GM10847 (cell line): ENCODE measurements around the gene NTM.

Source experiments
- POLR2A ChIP-seq: IDR thresholded peaks from 2 replicates; pipeline ENCODE4 v1.6.1; 2011; ENCODE audit not compliant: insufficient read length; ENCODE audit errors: extremely low read depth

NTM gene

DNA sequence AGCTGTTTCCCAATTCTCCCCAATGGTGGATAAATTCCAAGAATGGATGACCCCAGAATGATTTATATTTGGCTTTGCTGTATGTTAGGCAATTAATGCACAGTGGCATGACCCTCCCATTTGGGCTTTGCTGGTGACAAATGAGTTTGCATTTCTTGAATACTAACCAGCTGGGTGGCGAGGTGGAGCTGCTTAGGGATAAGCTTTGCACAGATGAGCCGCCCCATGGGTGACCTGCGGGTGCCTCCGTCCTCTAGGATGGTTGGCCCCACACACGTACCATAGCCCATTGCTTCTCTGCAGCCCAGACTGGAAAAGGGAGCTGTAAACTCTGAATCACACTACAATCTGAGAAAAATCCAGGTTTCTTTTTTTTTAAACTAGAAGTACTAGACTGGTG is 94.6 kb downstream of the NTM start:
- no peak for TF ChIP-seq POLR2A

DNA sequence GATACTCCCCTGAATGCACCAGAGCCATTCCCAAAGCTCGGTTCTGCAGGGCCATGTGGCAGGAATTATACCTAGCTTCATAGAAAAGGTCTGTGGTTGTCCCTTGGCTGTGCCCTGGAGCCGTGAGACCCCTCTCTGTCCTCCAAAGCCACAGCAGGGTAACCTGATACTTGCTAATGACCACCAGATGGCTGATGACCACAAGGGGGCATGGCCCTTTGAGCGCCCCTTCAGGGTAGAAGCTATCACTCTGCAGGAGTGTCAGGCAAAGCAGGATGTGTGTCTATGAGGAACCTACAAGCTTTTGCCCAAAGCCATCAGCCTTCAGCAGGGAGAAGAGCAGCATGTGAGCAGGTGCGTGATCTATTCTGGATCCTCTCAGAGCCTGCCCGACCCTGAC is 95.3 kb downstream of the NTM start:
- TF ChIP-seq POLR2A = no peak

DNA sequence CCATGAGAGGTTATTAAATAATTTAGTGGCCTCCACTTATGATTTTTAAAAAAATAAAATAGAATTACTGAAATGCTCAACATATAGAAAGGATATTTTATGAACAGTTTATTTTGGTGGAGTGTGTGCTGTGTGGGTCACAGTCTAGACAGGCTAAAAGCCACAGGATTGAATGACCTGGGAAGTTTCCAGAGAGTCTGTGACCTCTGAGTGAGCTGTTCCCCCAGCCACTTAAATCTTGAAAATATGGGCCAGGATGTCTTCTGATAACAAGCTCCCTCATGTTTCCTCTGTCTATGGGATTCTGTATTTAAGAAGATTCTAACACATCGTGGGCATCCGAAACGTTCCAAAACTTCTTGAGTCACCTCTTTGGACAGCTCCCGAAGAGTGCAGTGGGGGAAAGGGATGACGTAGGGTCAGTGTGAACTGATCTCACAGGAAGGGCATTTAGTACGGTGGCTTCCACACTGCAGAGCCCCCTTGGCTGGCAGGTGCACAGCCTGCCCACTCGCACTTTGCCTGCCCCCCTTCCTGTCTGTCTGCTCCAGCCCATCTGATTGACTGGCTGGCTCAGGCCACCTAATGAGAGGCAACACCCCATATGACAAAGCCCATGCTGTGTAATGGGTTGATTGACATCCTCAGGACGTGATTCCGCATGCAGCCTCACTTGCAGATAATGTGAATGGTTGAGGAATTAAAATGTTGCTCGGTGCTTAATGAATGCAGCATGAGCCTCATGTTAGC is 97.4 kb downstream of the NTM start:
- TF ChIP-seq POLR2A = no peak

DNA sequence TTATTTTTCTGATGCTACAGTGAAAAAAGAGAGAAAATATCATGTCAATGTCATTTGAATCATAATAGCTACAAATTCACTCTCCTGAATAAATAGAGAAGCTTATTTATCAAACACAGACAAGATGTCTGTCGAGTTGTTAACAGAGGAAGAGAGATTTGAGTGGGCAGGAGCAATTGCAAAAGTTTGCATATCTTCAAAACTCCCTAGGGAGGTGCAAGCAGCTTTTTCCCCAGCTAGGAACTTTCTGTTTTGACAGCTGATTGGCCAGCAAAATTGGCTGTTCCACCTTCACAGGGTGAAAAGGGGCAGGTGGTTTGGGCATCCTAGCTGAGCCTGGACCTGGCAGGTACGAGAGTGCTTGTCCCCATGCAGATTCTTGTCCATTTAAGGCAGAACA is 98.2 kb downstream of the NTM start:
- no peak for TF ChIP-seq POLR2A

DNA sequence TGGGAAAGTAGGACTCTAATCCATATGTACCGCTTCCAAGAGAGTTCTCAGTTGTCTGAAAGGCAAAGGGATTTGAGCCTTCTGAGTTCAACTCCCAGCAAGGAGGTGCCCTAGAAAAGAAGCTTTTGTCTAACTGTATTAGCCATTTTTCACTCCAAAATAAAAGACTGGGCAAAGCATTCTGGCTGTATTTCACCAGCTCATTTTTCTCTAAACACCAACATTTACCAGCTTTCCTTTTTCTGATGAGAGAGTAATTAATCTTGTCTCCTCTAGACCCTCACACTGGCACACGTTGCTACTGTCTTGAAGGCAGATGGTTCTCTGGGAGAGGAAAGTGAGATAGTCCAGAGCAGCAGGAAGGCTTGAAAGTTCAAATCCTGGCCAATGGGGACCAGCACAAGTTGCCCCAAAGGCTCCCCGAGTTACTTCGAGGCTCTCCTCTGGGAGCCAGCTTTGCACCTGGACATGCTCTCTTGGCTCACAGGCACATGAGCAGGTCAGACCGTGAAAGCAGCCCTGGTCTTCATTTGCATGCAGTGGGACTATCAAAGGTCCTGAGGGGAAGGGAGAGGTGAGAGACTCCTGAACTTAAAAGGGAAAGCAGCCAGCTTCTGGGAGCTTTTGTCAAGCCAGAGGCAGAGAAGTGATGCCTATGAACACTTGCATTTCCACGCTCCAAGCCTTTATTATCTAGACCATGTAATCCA is 100.0 kb downstream of the NTM start:
- TF ChIP-seq POLR2A = no peak

DNA sequence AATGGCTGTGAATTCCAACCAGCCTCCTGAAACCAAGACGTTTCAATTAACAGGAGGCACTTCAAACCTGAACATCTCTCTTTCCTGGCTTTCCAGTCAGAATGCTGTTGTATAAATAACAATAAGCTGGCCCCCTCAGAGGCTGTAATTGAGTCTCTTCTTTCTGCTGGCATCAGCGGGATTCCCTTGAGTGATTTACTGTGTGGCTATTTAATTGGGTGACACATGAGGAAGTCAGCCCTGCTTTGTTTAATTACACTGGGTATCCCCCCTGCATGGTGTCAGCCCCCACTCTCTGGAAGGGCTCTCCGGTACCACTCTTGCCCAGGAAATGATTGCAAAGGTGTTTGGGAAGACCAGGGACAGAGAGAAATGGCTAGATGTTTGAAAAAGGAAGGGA is 101.6 kb downstream of the NTM start:
- TF ChIP-seq POLR2A = no peak

DNA sequence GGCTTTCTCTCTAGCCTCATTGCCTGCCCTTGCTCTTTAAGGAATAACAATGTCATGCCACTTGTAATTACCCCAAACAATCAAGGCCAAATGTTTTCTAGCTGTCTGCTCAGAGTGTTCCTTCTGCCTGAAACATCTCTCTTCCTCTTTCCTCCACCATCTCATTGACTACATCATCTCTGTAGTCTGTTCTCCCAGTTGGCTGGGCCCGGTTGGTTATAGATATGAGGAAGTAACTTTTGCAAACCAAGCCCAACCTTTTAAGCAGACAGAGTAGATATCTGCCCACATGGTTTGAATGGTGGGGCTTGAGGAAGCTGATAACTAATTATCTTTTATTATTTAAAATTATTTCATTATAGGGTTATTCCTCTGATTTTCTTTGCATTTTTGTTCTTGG is 104.5 kb downstream of the NTM start:
- TF ChIP-seq POLR2A = no peak

DNA sequence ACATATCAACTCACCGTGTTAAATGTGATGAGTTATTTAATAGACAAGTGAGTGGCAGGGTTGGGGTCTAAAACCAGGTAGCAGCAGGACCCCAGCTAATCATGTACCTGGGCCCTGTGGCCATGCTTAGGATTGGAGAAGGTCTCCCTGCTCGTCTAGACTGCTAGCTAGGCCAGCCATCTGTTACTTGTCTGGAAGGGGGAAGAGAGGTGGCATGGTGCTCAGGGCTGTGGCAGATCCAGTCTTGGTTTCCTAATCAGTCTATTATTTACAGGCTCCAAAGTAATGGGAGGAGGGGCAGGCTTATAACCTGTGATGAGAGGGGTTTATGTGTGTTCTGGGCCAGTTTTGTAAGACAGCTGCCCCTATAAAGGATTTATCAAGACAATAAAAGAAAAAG is 105.9 kb downstream of the NTM start:
- no peak for TF ChIP-seq POLR2A

DNA sequence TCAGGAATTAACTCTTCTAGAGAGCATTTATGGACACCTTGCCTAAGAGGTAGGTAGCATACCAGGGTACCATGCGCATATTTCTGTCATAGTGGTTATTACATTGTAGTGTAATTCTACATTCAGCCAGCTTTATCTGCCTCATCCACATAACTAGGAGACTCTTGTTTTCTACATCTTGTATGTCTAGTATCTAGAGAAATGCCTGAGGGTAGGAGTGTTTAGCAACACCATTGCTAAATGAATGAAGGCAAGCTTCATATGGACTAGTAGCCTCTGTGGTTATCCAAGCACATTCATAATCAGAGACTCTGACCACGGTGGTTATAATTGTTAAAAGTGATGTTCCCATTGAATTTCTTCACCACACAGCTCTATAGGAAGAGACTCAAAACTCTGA is 107.9 kb downstream of the NTM start:
- TF ChIP-seq POLR2A = no peak

DNA sequence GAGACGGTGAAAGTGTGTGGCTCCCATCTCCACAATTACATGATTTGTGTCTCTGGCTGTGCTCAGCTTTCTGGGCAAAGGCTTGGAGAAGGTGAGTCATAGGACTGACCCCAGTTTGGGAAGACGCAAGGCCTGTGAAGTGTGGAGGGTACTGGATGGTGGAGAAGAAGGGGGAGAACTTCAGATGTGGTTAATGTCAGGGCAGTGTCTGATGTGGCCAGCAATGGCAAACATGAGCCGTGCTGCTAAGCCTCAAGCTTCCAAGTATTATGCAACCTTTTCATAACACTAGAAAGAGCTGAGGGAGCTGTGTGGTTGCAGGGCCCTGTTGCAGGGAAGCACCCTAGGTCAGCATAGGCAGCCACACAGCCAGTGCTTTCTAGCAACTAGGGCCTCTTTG is 110.9 kb downstream of the NTM start:
- no peak for TF ChIP-seq POLR2A

DNA sequence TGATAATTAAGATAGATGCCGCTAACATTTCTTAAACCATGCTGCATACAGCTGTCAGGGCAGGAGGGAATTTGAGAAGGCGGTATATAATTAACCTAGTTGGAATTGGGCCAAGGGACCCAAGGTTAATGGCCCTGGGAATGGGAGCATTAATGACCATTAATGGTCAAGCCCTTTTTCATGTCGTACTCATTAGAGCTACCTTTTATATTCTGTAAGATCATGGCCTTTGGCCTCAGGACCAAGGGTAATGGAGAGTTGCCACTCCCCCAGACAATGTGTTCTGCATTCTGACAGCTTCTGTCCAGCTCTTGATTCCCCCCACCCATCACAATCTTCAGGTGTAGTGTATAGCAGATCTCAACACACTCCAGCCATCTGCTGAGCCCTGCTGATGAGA is 111.6 kb downstream of the NTM start:
- no peak for TF ChIP-seq POLR2A

DNA sequence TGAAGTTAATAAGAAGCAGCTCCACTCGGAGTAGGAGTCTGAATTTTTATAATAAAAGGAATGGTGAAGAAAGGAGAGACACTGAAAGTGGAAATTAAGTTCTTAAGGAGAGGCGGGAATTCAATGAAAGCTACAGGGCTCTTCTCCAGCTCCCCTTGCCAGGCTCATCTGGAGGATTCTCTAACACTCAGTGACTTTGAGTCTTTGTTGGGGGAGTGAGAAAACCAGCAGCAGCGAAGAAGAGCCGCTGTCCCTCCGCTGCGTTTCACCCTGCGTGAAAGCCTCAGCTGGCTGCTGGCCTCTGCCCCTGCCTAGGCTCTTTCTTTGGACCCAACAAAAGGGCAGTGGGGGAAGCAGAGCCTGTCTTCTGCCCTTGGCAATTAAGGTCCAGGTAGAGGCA is 113.0 kb downstream of the NTM start:
- TF ChIP-seq POLR2A = no peak

DNA sequence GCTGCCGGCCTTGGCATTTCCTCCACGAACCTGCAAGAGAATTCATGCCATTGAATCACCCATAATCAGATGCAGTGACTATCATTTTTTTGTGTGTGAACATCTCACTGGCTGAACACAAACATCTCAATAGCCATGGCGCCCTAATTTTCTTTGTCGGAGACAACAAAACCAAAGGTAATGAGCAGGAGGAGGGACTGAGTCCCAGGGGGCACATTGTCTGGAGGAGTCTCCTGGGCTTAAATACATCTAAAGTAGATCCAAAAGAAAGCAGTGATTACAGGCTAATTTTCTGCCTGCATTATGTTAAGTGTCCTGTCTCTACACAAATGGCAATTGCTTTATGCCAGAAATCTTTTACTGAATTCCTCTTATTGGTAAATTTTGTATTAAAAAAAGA is 113.5 kb downstream of the NTM start:
- TF ChIP-seq POLR2A = no peak

DNA sequence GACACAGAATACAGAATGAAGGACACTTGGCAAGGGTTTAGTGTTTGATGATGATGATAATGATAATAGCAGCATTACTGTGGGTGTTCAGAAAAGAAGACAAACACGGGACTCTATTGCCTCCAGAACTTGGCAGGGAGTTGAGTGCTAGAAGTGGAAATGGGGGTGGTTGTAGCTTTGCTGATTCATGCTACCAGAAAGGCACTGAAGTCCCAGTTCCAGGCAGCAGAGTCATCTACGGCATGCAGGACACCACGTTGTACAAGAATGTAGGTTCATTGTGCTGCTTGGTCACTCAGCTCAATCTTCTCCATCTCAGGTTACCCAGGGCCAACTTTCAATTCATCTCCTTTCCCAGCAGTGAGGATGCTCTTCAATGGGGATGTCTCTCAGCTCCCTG is 115.7 kb downstream of the NTM start:
- TF ChIP-seq POLR2A = no peak

DNA sequence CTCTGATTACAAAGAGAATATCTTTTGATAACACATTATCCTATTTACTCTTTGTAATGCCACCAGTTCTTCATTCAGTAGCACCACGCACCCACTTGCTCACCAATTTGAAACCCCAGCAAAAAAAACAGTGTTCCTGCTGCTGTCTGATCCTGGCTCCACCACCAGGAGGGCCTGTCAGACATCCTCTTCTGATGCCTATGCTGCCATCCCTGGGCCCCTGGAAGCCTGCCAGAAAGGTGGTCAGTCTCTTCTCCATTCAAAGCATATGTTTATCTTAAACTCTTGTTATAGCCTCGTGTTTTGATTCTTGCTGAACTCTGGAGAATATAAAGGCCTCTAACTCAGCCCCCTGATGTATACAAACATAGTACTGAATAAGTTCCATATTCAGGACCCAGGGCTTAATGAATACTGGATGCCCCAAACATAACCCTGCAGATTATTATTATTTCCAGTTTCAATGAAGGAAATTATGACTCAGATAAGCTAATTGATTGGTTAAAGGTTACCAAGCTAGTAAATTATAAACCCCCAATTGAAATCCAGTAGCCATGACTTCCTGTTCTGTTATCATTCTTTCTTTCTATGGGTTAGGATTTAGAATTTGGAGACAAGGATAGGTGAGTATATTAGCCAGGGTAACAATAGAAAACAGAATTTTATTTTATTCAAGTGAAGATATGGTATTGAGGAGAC is 116.7 kb downstream of the NTM start:
- no peak for TF ChIP-seq POLR2A

DNA sequence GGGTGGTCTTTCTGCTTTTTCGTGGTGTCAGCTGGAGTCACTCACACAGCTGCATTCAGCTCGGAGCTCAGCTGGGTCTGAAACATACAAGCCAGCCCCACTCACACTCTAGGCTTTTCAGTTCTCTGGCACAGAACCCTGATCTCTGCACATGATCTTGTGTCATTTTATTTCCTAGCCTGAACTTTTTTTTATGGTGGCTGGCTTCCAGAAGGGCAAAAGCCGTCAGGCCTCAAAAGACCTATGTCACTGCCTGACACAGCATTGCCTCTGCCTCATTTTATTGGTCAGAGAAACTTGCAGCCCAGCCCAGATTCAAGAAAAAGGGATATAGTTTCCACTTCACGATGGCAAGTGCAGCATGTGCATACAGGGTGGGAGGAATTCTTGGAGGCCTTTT is 117.8 kb downstream of the NTM start:
- no peak for TF ChIP-seq POLR2A
